COLO829 (cell line): Measurements from ENCODE around the gene OR3A2.
"Not testable (repeated sequence)": the region's sequence is repeated elsewhere in the genome, so short reads cannot be mapped to it uniquely, and the experiment has no call there.

Experiments
- DNase-seq: peaks from one replicate; pipeline ENCODE4 v3.0.0; 2012; ENCODE audit warnings: low spot score

OR3A2 gene

DNA sequence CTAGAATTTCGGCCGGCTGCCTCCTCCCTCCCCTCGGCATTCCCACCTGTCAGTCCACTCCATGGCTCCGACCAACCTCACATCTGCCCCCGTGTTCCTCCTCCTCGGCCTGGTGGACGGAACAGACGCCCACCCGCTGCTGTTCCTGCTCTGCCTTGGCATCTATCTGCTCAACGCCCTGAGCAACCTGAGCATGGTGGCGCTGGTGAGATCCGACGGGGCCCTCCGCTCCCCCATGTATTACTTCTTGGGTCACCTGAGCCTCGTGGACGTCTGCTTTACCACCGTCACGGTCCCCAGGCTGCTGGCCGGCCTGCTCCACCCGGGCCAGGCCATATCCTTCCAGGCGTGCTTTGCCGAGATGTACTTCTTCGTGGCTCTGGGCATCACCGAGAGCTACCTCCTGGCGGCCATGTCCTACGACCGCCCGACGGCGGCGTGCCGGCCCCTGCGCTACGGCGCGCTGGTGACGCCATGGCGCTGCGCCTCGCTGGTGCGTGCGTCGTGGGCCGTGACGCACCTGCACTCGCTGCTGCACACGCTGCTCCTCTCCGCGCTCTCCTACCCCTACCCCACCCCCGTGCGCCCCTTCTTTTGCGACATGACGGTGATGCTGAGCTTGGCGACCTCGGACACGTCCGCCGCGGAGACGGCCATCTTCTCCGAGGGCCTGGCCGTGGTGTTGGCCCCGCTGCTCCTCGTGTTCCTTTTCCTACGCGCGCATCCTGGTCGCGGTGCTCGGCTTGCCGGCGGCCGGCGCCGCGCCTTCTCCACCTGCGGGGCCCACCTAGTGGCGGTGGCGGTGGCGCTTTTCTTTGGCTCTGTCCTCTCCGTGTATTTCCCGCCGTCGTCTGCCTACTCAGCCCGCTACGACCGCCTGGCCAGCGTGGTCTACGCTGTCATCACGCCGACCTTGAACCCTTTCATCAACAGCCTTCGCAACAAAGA, at the start of gene OR3A2:
Gene OR3A2 (minus strand): TSS at position 440 of the 948 bp plus-strand sequence.
- no peak for DNase-seq

DNA sequence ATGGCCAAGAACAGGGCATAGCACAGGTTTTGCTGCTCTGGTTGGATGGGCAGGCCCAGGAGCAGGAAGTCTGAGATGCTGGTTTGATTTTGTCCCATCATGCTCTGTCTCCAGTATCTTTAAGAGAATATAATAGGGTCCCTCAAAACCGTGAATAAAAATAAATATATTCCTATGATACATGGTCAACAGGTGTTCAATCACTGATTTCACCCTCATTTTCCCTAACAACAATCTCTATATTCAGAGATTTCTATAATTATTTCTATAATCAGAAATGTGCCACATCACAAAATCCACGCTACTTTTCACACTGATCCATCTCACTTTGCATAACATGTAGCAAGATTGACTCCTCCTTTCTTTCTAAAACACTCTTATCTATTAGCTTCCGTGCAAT, 47.6 kb upstream of the OR3A2 start, which contains the start of gene OR1E2:
Gene OR1E2 (minus strand): TSS at position 101 of the 400 bp plus-strand sequence. CDS start 0 bp downstream, at position 101.
- no peak for DNase-seq

DNA sequence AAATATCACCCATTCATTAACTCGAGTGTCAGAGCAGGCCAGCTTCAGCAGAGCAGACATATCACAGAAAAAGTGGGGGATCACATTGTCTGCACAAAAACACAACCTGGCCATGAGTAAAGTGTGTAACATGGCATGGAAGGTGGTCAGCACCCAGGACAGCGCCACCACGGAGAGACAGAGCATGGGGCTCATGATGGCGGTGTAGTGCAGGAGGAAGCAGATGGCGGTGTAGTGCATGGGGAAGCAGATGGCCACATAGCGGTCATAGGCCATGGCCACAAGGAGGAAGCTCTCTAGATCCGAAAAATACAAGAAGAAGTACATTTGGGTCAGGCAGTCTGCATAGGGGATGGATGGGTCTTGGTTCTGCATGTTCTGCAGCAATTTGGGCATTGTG, 47.1 kb upstream of the OR3A2 start:
- not testable (repeated sequence) for DNase-seq

DNA sequence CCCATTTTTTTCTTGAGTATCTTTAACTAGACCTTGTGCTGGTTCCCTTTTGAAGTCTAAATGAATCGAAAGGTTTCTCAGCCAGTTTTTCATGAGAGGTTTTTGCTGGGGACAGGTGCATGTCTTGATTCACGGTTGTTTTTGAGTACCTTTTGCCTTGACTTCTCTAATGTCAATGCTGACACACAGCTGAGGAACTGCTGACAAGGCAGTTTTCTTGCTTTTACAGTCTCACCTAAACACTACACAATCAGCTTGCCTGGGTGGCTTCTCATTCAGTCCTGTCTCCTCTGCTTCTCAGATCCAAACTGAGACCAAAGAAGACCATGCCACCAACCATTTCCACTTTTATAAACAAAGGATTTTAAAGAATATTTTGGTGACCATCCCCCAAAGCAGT, 32.1 kb upstream of the OR3A2 start:
- DNase-seq: no peak

DNA sequence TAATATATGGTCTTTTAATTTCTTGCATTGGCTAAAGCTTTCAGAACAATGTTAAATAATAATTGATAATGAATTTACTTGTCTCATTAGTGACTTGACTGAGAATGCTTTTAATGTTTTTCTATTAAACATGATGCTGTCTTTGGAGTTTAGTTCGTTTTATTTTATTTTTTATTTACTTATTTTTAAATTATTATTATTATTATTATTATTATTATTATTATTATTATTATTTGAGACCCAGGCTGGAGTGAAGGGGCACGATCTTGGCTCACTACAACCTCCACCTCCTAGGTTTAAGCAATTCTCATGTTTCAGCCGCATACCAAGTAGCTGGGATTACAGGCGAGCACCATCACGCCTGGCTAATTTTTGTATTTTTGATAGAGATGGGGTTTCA, 29.5 kb upstream of the OR3A2 start:
- no peak for DNase-seq

DNA sequence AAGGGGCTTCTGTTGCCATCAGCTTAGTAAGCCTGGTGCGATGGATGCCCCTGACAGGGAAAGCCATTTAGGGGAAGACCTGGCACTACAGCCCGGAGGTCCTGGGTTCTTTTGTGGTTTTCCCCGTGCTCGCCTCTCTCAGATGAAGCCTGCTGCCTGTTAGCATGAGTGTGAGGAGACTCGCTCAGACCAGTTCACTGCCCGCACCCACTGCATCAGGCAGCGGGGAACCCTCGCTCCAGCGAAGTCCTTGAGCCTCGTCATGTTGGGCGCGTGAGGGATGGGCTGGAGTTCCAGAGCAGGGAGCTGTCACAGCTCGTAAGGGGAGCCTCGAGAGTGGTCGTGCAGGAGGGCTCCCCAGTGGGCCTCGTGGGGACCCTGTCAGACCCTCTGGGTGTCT, 26.1 kb upstream of the OR3A2 start:
- not testable (repeated sequence) for DNase-seq

DNA sequence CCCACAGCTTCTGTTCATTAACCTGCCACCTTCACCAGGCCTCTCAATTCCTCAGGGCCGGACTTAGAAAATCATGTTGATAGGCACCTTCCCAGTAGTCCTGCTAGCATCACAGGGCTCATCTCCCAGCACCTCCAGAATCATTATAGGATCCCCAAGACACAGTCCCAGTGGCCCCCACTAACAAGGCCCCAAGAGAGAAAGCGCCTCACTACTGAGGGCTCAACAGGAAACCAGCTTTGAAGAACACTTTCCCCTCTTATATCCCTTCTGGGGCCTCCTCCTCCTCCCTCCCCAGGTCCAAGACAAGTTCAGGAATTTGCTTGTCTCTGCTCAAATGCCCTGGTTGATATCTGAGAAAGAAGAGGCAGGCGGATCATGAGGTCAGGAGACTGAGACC, 25.0 kb upstream of the OR3A2 start, which contains the start of gene OR3A3:
Gene OR3A3 (plus strand): TSS at position 301 of the 400 bp plus-strand sequence.
- DNase-seq: no peak

DNA sequence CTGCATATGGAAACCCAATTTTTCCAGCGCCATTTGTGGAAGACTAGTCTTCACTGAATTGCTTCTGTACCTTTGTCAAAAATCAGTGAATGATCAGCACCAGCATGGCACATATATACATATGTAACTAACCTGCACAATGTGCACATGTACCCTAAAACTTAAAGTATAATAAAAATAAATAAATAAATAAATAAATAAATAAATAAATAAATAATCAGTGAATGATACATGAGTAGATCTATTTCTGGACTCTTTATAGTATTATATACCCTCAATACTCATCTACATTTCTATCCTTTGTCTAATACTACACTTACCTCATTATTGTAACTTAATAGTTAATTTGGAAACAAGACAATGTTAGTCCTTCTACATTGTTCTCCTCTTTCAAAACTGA, 17.7 kb upstream of the OR3A2 start:
- not testable (repeated sequence) for DNase-seq

DNA sequence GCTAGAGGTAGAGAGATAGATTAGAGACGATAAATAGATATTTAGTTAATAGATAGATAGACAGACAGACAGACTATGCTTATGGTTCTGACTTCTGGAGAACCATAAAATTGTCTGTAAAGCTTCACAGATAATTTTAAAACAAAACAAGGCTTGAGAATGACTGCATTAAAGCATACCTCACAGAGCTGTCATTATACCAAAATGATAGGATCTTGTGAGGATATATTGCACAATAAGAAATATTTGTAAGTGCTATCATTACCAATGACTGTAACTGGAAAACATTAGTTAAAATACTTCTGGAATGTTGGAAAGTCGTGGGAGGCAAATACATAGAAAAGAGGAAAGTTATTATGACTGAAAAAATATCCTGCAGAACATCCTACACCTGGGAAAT, 15.7 kb upstream of the OR3A2 start:
- DNase-seq: no peak

DNA sequence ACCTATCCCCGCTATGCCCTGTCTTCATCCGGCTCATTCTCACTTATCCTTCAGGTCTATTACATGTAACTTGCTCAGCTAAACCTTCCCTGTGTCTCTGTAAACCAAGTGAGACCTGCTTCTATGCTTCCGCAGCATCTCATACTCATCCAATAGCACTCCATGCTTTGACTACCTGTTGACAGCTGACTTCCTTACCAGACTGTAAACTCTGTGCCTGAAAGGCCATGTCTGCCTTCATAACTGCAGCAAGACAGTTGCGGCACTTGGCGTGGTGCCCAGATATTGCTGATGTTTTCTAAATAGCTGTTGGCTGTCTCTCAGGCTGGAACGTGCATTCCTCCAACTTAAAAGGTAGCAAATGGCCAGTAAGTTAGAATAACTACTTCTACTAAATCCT, 13.9 kb upstream of the OR3A2 start:
- DNase-seq: no peak

DNA sequence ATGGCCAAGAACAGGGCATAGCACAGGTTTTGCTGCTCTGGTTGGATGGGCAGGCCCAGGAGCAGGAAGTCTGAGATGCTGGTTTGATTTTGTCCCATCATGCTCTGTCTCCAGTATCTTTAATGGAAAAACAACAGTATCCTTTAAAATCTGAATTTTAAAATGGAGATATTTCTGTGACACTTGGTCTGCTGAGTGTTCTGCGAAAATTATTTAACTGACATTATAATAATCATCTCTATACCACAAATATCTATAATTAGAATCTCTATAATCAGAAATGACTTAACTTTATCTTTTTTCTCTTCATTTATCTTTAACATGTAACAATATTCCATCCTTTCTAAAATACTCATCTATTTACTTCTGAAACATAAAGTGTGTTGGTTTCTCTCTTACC, 12.2 kb upstream of the OR3A2 start, which contains the start of gene OR1E1:
Gene OR1E1 (minus strand): TSS at position 101 of the 400 bp plus-strand sequence. CDS start 0 bp downstream, at position 101.
- DNase-seq: no peak

DNA sequence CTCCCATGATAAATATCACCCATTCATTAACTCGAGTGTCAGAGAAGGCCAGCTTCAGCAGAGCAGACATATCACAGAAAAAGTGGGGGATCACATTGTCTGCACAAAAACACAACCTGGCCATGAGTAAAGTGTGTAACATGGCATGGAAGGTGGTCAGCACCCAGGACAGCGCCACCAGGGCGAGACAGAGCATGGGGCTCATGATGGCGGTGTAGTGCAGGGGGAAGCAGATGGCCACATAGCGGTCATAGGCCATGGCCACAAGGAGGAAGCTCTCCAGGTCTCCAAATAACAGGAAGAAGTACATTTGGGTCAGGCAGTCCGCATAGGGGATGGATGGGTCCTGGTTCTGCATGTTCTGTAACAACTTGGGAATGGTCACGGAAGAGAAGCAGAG, 11.7 kb upstream of the OR3A2 start:
- not testable (repeated sequence) for DNase-seq

DNA sequence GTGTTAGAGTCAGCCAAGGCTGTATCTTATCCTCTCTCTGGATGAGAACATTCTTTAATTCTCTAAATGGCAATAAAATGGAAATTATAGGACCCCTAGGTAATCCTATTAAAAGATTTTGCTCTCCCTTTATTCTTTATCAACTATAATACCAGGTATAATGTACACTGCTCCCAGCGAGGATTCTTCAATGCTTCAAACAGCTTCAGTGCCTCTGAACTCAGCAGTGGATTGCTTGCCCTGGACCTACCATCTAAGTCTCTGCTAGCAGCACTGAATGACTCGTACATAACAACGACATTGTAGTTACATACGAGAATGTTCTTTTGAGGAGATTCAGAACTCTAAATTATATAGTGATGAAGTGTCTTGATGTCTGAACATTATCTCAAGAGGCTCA, 3.7 kb upstream of the OR3A2 start:
- DNase-seq: no peak

DNA sequence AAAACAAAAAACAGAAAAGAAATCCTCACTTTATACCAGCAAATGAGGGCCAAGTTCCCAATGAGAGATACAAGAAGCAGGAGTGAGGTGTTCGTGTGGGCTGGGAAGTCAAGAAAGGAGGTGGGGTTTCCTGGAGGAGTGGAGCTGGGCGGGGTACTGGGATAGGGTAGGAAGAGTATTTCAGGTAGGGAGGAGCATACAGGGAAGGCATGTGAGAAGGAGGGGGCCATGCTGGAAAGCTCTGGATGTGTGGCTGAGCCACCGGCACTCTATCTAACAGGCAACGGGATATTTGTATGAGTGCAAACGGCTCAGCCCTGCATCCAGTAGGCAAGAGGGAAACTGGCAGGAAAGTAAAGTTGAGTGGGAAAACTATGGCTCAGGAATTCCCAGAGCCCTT, 4.2 kb downstream of the OR3A2 start:
- DNase-seq: no peak

DNA sequence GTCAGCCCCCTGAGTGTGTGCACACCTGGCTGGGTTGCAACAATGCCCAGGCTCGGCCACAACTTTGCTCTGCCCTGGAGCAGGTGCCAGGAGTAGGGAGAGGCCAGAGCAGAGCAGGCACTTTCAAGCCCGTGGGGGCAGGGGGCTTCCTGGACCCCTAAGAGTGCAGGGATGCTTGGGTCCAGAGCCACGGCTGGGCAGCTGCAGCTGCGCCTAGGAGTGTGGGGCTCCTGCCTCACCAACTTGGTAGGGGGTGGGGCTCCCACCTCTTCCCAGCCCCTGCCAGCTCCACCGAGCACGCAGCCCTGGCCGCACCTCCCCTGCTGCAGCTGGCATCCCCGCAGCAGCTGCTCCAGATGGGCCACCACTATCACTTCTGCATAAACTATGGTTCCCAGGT, 7.8 kb downstream of the OR3A2 start:
- DNase-seq: no peak

DNA sequence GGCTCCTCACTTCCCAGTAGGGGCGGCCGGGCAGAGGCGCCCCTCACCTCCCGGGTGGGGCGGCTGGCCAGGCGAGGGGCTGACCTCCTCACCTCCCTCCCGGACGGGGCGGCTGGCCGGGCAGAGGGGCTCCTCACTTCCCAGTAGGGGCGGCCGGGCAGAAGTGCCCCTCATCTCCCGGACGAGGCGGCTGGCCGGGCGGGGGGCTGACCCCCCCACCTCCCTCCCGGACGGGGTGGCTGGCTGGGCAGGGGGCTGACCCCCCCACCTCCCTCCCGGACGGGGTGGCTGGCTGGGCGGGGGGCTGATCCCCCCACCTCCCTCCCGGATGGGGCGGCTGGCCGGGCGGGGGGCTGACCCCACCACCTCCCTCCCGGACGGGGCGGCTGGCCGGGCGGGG, 14.9 kb downstream of the OR3A2 start:
- not testable (repeated sequence) for DNase-seq

DNA sequence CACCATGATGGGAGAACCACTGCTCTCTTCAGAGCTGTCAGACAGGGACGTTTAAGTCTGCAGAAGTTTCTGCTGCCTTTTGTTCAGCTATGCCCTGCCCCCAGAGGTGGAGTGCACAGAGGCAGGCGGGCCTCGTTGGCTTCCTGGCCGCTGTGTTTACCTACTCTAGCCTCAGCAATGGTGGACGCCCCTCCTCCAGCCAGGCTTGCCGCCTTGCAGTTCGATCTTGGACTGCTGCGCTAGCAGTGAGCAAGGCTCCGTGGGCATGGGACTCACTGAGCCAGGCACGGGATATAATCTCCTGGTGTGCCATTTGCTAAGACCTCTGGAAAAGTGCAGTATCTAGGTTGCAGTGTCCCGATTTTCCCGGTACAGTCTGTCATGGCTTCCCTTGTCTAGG, 43.3 kb downstream of the OR3A2 start:
- DNase-seq: not testable (repeated sequence)

DNA sequence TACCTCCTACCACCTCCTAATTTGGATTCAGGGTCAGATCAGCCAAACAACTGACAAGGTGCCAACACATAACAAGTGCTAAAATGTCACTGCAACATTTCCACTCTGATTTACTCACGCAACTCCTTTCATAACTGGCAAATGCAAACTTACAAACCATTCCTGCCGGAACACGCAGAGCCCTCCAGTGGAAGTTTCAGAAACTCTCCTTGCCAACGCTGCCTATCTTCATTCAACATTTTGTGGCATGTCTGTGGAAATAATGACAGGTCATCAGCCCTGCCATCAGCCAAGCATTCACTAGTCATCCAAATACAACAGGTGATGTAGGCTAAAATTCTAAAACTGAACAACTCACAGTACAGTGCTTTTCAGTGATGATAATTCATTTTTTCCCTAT, 50.2 kb downstream of the OR3A2 start:
- no peak for DNase-seq

DNA sequence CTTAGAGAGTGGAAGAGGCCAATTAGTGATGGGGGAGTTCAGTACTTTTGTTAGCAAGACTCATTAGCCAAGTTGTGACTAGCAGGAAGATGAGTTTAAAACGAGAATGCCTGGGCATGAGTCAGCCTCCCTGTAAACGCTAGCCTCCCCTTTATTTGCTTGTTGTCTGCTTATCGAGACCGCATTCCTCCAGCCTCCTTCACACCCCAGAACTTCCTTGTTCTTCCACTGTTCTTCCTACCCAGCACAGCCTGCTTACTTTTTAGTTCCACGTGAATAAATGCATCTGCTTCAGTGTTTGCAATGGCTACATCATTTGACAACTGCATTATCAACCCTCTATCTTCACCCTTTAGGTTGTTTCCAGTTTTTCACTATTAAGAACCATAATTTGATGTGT, 67.8 kb downstream of the OR3A2 start:
- no peak for DNase-seq

DNA sequence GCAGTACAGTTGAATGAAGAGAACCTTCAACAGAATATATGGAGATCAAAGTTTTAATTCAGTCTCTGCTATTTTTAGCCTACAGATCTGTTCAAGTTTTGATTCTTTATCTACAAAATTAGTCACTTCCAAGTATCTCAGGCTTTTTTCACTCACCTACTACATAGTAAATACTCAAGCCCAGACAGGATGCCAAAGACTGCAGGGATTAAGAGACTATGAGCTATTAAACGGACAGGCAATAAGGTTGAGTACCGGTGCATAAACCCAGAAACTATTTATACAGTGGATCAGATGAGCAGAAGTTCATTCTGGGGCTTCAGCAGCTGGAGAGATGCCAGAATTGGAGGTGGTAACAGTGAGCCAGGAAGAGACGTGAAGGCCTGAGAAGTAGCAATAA, 69.3 kb downstream of the OR3A2 start:
- DNase-seq: no peak

DNA sequence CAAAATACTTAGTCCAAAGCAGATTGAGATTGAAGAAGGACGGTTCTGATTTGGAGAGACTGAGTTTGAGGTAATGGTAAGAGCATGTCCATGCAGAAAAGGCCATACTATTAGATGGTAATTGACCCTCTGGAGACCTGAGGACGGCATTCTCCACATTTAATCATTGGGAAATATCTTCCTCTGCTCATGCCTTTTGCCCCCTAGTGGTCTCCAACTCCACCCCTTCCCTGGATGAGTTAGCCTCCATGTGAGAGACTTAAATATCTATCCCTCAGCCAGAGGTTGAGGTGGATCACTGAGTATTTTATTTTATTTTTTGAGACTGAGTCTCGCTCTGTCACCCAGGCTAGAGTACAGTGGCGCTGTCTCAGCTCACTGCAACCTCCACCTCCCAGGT, 77.5 kb downstream of the OR3A2 start:
- DNase-seq: no peak

DNA sequence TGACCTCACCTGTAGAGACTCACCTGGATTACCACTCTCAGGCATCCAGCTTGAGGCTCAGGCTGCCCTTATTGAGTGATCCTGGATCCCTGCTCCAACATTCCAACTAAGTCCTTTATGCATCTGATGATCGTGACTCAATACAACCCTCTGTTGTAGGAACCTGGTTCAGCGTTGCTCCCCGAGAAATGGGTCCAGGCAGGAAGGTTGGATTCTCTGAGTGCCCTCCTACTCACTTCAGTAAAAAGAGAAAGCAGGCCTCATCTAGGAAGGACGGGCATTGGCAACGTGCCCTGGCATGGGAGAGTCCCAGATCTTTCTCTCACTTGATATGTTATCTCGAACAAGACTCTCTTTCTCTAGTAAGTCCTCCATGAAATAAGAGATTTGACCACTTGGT, 87.8 kb downstream of the OR3A2 start, which contains the start of gene OR3A1:
Gene OR3A1 (minus strand): TSS at position 101 of the 400 bp plus-strand sequence. CDS start 5,778 bp downstream, outside the sequence.
- no peak for DNase-seq

DNA sequence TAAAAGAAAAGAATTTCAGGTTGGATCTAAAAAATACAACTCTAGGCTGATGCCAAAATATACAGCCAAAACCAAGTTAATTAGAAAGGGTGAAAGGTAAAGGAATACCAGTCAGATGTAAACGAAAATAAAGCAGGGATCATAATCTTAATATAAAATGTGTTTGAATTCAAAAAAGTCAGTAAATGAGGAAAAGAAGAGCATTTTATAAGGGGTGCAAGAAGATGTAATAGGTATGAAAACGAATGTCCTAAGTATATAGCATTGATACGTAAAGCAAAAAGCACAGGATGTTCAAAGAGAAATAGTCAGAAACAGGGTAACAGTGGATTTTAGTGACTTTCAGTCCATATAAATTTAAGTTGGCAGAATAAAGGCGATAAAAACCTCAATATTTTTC, 90.5 kb downstream of the OR3A2 start:
- DNase-seq: no peak
